Endothelial cell (in vitro differentiated cells): Measurements from ENCODE around the gene TRIM47. TPM values are rescaled to one million over a fixed set of nuclear protein-coding genes. Genes with fewer than 3 reads are reported as not detected.

Experiments used
- DNase-seq: peaks from one replicate; pipeline ENCODE4 v3.0.0; 2021; ENCODE audit warnings: low spot score
- H3K27ac Mint-ChIP-seq: one replicate; pipeline ENCODE4 v1.8.0; 2021; ENCODE audit warnings: mixed read lengths, inconsistent platforms; ENCODE audit not compliant: unreplicated experiment
- H3K27me3 Mint-ChIP-seq: one replicate; pipeline ENCODE4 v1.8.0; 2021; ENCODE audit warnings: mild to moderate bottlenecking, moderate library complexity, mixed read lengths, inconsistent platforms; ENCODE audit not compliant: unreplicated experiment
- H3K36me3 Mint-ChIP-seq: one replicate; pipeline ENCODE4 v1.8.0; 2021; ENCODE audit warnings: mild to moderate bottlenecking, low read depth, mixed read lengths, inconsistent platforms; ENCODE audit not compliant: unreplicated experiment
- H3K4me1 Mint-ChIP-seq: one replicate; pipeline ENCODE4 v1.8.0; 2021; ENCODE audit warnings: mild to moderate bottlenecking, mixed read lengths, inconsistent platforms; ENCODE audit not compliant: unreplicated experiment
- H3K4me3 Mint-ChIP-seq: one replicate; pipeline ENCODE4 v1.8.0; 2021; ENCODE audit warnings: mild to moderate bottlenecking, mixed read lengths, inconsistent platforms; ENCODE audit not compliant: unreplicated experiment
- H3K9me3 Mint-ChIP-seq: one replicate; pipeline ENCODE4 v1.8.0; 2021; ENCODE audit warnings: mixed read lengths, inconsistent platforms; ENCODE audit not compliant: unreplicated experiment
- CTCF ChIP-seq: fragments of 200-600 bp; sonication (generic); IDR thresholded peaks from one replicate; pipeline ENCODE4 v1.5.0; 2021; ENCODE audit warnings: antibody characterized with exemption; ENCODE audit not compliant: unreplicated experiment
- total RNA-seq: library from RNA; stranded (reverse); fragmentation: NEBNext Ultra II Directional; extraction: Animal tissue kit (Norgen Biotek cat#: 25700); gene quantifications from one replicate; pipeline ENCODE4 v1.2.1, GENCODE V29; 2021; ENCODE audit not compliant: unreplicated experiment

Gene TRIM47
- total RNA-seq, 1 donor from 2014 or later = 4.4 TPM

DNA sequence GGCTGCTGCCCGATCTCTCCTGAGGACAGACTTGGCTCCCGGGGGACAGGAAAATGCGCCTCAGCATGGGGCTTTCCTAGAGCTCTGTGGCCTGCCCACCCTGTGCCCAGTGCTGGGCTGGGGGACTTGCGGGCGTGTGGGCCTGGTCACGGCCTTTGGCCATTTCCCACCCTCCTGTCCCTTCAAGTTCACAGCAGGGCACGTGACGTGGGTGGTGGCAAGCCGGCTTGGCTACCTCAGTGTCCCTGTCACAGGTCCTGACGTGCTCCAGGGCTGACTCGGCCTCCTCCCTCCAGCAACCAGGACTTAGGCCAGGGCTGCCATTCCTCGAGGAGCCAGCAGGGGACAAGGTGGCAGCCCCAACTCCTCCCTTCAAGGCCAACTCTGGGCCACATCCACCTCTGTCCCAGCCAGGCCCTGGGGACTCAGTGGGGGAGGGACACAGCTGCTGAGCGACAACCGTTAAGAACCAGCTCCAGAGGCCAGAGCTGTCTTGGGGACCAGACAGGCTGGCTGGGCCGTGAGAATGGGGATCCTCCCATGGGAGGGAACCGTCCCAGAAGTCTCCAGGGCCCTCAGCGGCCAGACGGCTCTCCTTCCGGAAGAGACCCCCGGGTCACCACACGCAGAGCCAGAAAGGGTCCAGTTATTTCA lies 33.2 kb downstream of the TRIM47 start:
- Mint-ChIP-seq H3K36me3 (peaks cover 15% of the 10 kb centered on the region), H3K9me3 (no peaks in the 10 kb centered on the region), H3K4me3 (peak overlapping the region; percentile 59), H3K27ac (peak overlapping the region; percentile 93), H3K27me3 (peaks cover 7% of the 10 kb centered on the region), H3K4me1 (peaks cover 38% of the 10 kb centered on the region)
- TF ChIP-seq CTCF = peak; percentile 81
- DNase-seq = peak; percentile 70

- DNase-seq = no peak
- Mint-ChIP-seq H3K36me3 (peaks cover 12% of the 10 kb centered on the region), H3K27ac (no peak overlapping the region), H3K4me3 (no peak overlapping the region), H3K9me3 (no peaks in the 10 kb centered on the region), H3K4me1 (peaks cover 35% of the 10 kb centered on the region), H3K27me3 (peaks cover 7% of the 10 kb centered on the region)
- TF ChIP-seq CTCF = no peak
These were observed 33.8 kb downstream of the TRIM47 start for GRCh38 chr17:75844530-75845057.

- peaks cover 7% of the 10 kb centered on the region for H3K27me3 Mint-ChIP-seq
- no peaks in the 10 kb centered on the region for H3K9me3 Mint-ChIP-seq
- DNase-seq = no peak
- H3K27ac Mint-ChIP-seq = no peak within 1 kb of the TSS
- no peak within 1 kb of the TSS for H3K4me3 Mint-ChIP-seq
- no peak for TF ChIP-seq CTCF
- H3K4me1 Mint-ChIP-seq = peaks cover 29% of the 10 kb centered on the region
- H3K36me3 Mint-ChIP-seq = peaks cover 9% of the 10 kb centered on the region
These were observed 34.5 kb downstream of the TRIM47 start, which contains the start of gene UNC13D for GRCh38 chr17:75843577-75844529. Gene UNC13D (minus strand): TSS chr17:75844404. CDS start chr17:75844337, 67 bp downstream.

GRCh38 chr17:75842963-75843576 lies 35.3 kb downstream of the TRIM47 start:
- no peak for DNase-seq
- H3K36me3 Mint-ChIP-seq = peaks cover 5% of the 10 kb centered on the region
- H3K27me3 Mint-ChIP-seq = peaks cover 7% of the 10 kb centered on the region
- peaks cover 22% of the 10 kb centered on the region for H3K4me1 Mint-ChIP-seq
- H3K27ac Mint-ChIP-seq = no peak overlapping the region
- H3K9me3 Mint-ChIP-seq = no peaks in the 10 kb centered on the region
- TF ChIP-seq CTCF = no peak
- no peak overlapping the region for H3K4me3 Mint-ChIP-seq
